ENCODE data around the gene COLQ. TPM values are rescaled to one million over a fixed set of nuclear protein-coding genes. Genes with fewer than 3 reads are reported as not detected.

Gene COLQ
- total RNA-seq, 1 experiment from 2014 or later, result 0.64 TPM

GRCh38 chr3:15450438-15451215 is 70.9 kb downstream of the COLQ start:
- TF ChIP-seq REST (IDR thresholded peaks at IDR 0.05; ENCODE audit: insufficient read depth in 1 of 2, low read depth in 2 of 2, low read length in 1 of 2), result no peak
- no peak for TF ChIP-seq SIN3A (IDR thresholded peaks at IDR 0.05; ENCODE audit: borderline replicate concordance, insufficient read depth, low read depth, low read length)
- no peak for TF ChIP-seq TCF7L2 (IDR thresholded peaks at IDR 0.05; ENCODE audit: low read depth, low read length)
- no peak for TF ChIP-seq POLR2AphosphoS5 (IDR thresholded peaks at IDR 0.05; ENCODE audit: low read depth, low read length)
- no peak for TF ChIP-seq CTCF (IDR thresholded peaks at IDR 0.05)
- Histone ChIP-seq H3K36me3 (ENCODE audit: control insufficient read depth, insufficient read depth, low read length) (no peaks in the 10 kb centered on the region), H3K9me3 (ENCODE audit: control insufficient read depth, insufficient read depth, low read depth, low read length) (no peaks in the 10 kb centered on the region), H3K4me1 (ENCODE audit: control insufficient read depth, insufficient read depth, low read length) (no peaks in the 10 kb centered on the region), H3K27ac (ENCODE audit: low read length) (no peak overlapping the region), H3K27me3 (ENCODE audit: control insufficient read depth, insufficient read depth, low read length) (no peaks in the 10 kb centered on the region), H3K4me3 (ENCODE audit: low read depth in 2 of 2, low read length in 2 of 2) (no peak overlapping the region)
- ChIA-PET CTCF (no interaction called here), POLR2A (no interaction called here)
- DNase-seq (ENCODE audit: low read depth, low spot score) (no peak), ATAC-seq (no peak)
- BruUV-seq (replicated peaks), result no TSS peak
- intact Hi-C loops (cut with micrococcal nuclease; ENCODE audit: unreplicated experiment) (no loop called here), in situ Hi-C loops (cut with HindIII; ENCODE audit: low pct_unique_long_range_greater_than_20kb, low sequenced_read_pairs) (no loop called here)

GRCh38 chr3:15449489-15450224 is 71.8 kb downstream of the COLQ start:
- ATAC-seq (no peak), DNase-seq (ENCODE audit: low read depth, low spot score) (no peak)
- Histone ChIP-seq H3K27ac (ENCODE audit: low read length) (no peak overlapping the region), H3K36me3 (ENCODE audit: control insufficient read depth, insufficient read depth, low read length) (no peaks in the 10 kb centered on the region), H3K27me3 (ENCODE audit: control insufficient read depth, insufficient read depth, low read length) (no peaks in the 10 kb centered on the region), H3K4me1 (ENCODE audit: control insufficient read depth, insufficient read depth, low read length) (no peaks in the 10 kb centered on the region), H3K4me3 (ENCODE audit: low read depth in 2 of 2, low read length in 2 of 2) (no peak overlapping the region), H3K9me3 (ENCODE audit: control insufficient read depth, insufficient read depth, low read depth, low read length) (no peaks in the 10 kb centered on the region)
- no peak for TF ChIP-seq TCF7L2 (IDR thresholded peaks at IDR 0.05; ENCODE audit: low read depth, low read length)
- no peak for TF ChIP-seq REST (IDR thresholded peaks at IDR 0.05; ENCODE audit: insufficient read depth in 1 of 2, low read depth in 2 of 2, low read length in 1 of 2)
- no peak for TF ChIP-seq POLR2AphosphoS5 (IDR thresholded peaks at IDR 0.05; ENCODE audit: low read depth, low read length)
- TF ChIP-seq CTCF (IDR thresholded peaks at IDR 0.05), result no peak
- TF ChIP-seq SIN3A (IDR thresholded peaks at IDR 0.05; ENCODE audit: borderline replicate concordance, insufficient read depth, low read depth, low read length), result no peak
- BruUV-seq (replicated peaks), result no TSS peak
- POLR2A ChIA-PET, result no interaction called here
- intact Hi-C loops (cut with micrococcal nuclease; ENCODE audit: unreplicated experiment) (no loop called here), in situ Hi-C loops (cut with HindIII; ENCODE audit: low pct_unique_long_range_greater_than_20kb, low sequenced_read_pairs) (no loop called here)
- CTCF ChIA-PET, result no interaction called here
